GM12878 (cell line): Measurements from ENCODE around the gene NUP214. TPM values are rescaled to one million over a fixed set of nuclear protein-coding genes. Genes with fewer than 3 reads are reported as not detected.

Source experiments
- ATAC-seq: fragments of 200-7000 bp; cut with Tn5 transposase; 3 replicates; pipeline ENCODE4 v1.9.1; 2020; ENCODE audit warnings: mild to moderate bottlenecking, moderate library complexity
- BruUV-seq: library from RNA; stranded (reverse); fragments of 400-500 nt; replicated peaks from 2 replicates; lab custom pipeline; 2021; lab: Mats Ljungman, UMichigan
- CTCF ChIA-PET: fragments of 300-600 bp; sonication (Branson Sonifier 250); formaldehyde crosslinking; extraction: SDS; loops from one replicate; lab custom pipeline; 2021; ENCODE audit warnings: inconsistent platforms; lab: Yijun Ruan, JAX
- POLR2A ChIA-PET: fragments of 350-600 bp; formaldehyde crosslinking; extraction: SDS; loops from one replicate; lab custom pipeline; 2021; ENCODE audit warnings: inconsistent platforms; lab: Charles Lee
- RAD21 ChIA-PET: fragments of 300-600 bp; sonication (Branson Sonifier 250); formaldehyde crosslinking; loops from one replicate; lab custom pipeline; 2023; ENCODE audit warnings: antibody characterized with exemption; ENCODE audit not compliant: unreplicated experiment; lab: Charles Lee
- SMC1A ChIA-PET: fragments of 300-600 bp; sonication (Branson Sonifier 250); formaldehyde crosslinking; loops from one replicate; lab custom pipeline; 2023; ENCODE audit not compliant: unreplicated experiment, uncharacterized antibody; lab: Charles Lee
- DNase-seq: peaks from one replicate; pipeline ENCODE4 v3.0.0-alpha.2; 2011; ENCODE audit warnings: low read depth, low spot score
- FAIRE-seq: peaks from 3 replicates; lab custom pipeline; 2011; peaks lifted over from hg19 to GRCh38; lab: Jason Lieb, UNC
- H2AFZ ChIP-seq: 2 replicates; pipeline ENCODE4 v1.6.0; 2011; ENCODE audit warnings: low read depth, low read length, control low read depth; ENCODE audit not compliant: control insufficient read depth
- H3K27ac ChIP-seq: 2 replicates; pipeline ENCODE4 v1.5.1; 2011; ENCODE audit warnings: control low read depth; ENCODE audit not compliant: control insufficient read depth, insufficient read depth
- H3K27me3 ChIP-seq, 2 experiments: replicated peaks in 1 of 2; 2 replicates each; pipeline versions ENCODE4 v1.6.0 to v1.6.1; 2011; ENCODE audit warnings: low read length in 1 of 2; ENCODE audit not compliant: control insufficient read depth in 2 of 2, insufficient read depth in 2 of 2
- H3K36me3 ChIP-seq, 2 experiments: 2 replicates each; pipeline ENCODE4 v1.5.1; 2011; ENCODE audit warnings: low read length in 1 of 2; ENCODE audit not compliant: control insufficient read depth in 2 of 2, insufficient read depth in 2 of 2
- H3K4me1 ChIP-seq: 2 replicates; pipeline ENCODE4 v1.6.1; 2011; ENCODE audit warnings: mild to moderate bottlenecking, low read length, moderate library complexity, mixed read lengths; ENCODE audit not compliant: control insufficient read depth, insufficient read depth
- H3K4me2 ChIP-seq: 2 replicates; pipeline ENCODE4 v1.6.0; 2011; ENCODE audit warnings: control low read depth; ENCODE audit not compliant: control insufficient read depth, insufficient read depth
- H3K4me3 ChIP-seq: fragments of 200-600 bp; sonication (generic); 2 replicates; pipeline ENCODE4 v1.5.1; 2016
- H3K79me2 ChIP-seq: 2 replicates; pipeline ENCODE4 v1.6.0; 2011; ENCODE audit warnings: low read length; ENCODE audit not compliant: control insufficient read depth, insufficient read depth
- H3K9ac ChIP-seq: 2 replicates; pipeline ENCODE4 v1.8.0; 2011; ENCODE audit warnings: low read length, control low read depth, mixed read lengths; ENCODE audit not compliant: control insufficient read depth, insufficient read depth
- H3K9me3 ChIP-seq: replicated peaks from 3 replicates; pipeline ENCODE4 v1.5.1; 2011; ENCODE audit warnings: mild to moderate bottlenecking, low read length; ENCODE audit not compliant: control insufficient read depth, insufficient read depth
- H4K20me1 ChIP-seq: 2 replicates; pipeline ENCODE4 v1.6.0; 2011; ENCODE audit not compliant: control insufficient read depth, insufficient read depth
- HDAC2 ChIP-seq: fragments of 200-600 bp; sonication (generic); IDR thresholded peaks from 2 replicates; pipeline ENCODE4 v1.6.1; 2017
- HDAC6 ChIP-seq: fragments of 200-600 bp; sonication (generic); IDR thresholded peaks from one replicate; pipeline ENCODE4 v1.8.0; 2017; ENCODE audit warnings: antibody characterized with exemption; ENCODE audit not compliant: unreplicated experiment
- IRF5 ChIP-seq: fragments of 450-650 bp; IDR thresholded peaks from 2 replicates; pipeline ENCODE4 v1.6.1; 2017; ENCODE audit warnings: borderline replicate concordance
- MEF2A ChIP-seq: IDR thresholded peaks from 2 replicates; pipeline ENCODE4 v1.6.1; 2011; ENCODE audit warnings: low read depth, mild to moderate bottlenecking, low read length, moderate library complexity; ENCODE audit not compliant: insufficient read depth
- NFYB ChIP-seq: IDR thresholded peaks from 2 replicates; pipeline ENCODE4 v1.6.1; 2011; ENCODE audit warnings: low read depth, mild to moderate bottlenecking, low read length, improper control_type of control experiment, moderate library complexity; ENCODE audit not compliant: insufficient read depth
- NR2F1 ChIP-seq: fragments of 450-650 bp; conservative IDR thresholded peaks from 2 replicates; pipeline ENCODE4 v1.6.1; 2017; ENCODE audit warnings: mild to moderate bottlenecking
- YBX1 ChIP-seq: fragments of 450-650 bp; IDR thresholded peaks from 2 replicates; pipeline ENCODE4 v1.6.1; 2016; ENCODE audit warnings: antibody characterized with exemption
- WGBS: methylation state at CpG from one replicate; pipeline ENCODE4 v1.1.6; 2016; ENCODE audit warnings: low lambda C conversion rate; ENCODE audit not compliant: insufficient replicate concordance, insufficient coverage; ENCODE audit errors: missing lambda C conversion rate; 5-methylcytosine and 5-hydroxymethylcytosine counted together
- in situ Hi-C: fragments of 300-500 bp; cut with MboI; formaldehyde crosslinking; loops from 9 replicates; pipeline ENCODE4 v1.14.3; 2018; ENCODE audit warnings: mixed read lengths
- intact Hi-C: fragments of 100-400 bp; cut with micrococcal nuclease; formaldehyde crosslinking; loops from one replicate; pipeline ENCODE4 v1.14.2; 2022; ENCODE audit not compliant: unreplicated experiment
- polyA plus RNA-seq, 11 experiments: library from polyadenylated mRNA; depleted of rRNA in 4 of 11; unstranded in 6 of 11; stranded (reverse) in 5 of 11; fragments of >200 nt; fragmentation: Nextera tagmentation in 4 of 11; fragmentation: Illumina TruSeq in 1 of 11; extraction: Ambion mirVana in 4 of 11; extraction: Trizol in 1 of 11; gene quantifications; 1 replicate in 1 of 11; 2 replicates in 10 of 11; pipeline versions ENCODE4 v1.2.1 to v1.2.3, GENCODE V29; 2011 to 2016; ENCODE audit warnings: inconsistent platforms in 2 of 11, missing spikeins in 2 of 11, low read depth in 1 of 11
- total RNA-seq, 4 experiments: library from RNA; depleted of rRNA in 3 of 4; stranded (reverse); fragments of >200 nt in 3 of 4; fragmentation: Illumina TruSeq in 1 of 4; extraction: Trizol in 1 of 4; gene quantifications; 2 replicates each; pipeline versions ENCODE4 v1.2.1 to v1.2.3, GENCODE V29; 2013 to 2021
- TF ChIP-seq, protein P1 (sequence below): IDR thresholded peaks from 2 replicates; pipeline ENCODE4 v1.6.1; 2012; ENCODE audit warnings: low read depth, low read length, improper control_type of control experiment
- TF ChIP-seq, protein P2 (sequence below): fragments of 450-650 bp; IDR thresholded peaks from 2 replicates; pipeline ENCODE4 v1.6.1; 2018; ENCODE audit warnings: borderline replicate concordance, mild to moderate bottlenecking; ENCODE audit not compliant: partially characterized antibody

NUP214 gene
- total and polyA plus RNA-seq, 10 of the 15 experiments (the other 5 are each of a cell fraction or from before 2014, with no cell fraction given), result 11.7 to 53.8 (median 17.6) TPM

GRCh38 chr9:131119600-131119999 is 5.8 kb upstream of the NUP214 start:
- no peak overlapping the region for H3K27ac ChIP-seq
- no peaks in the 10 kb centered on the region for H3K4me1 ChIP-seq
- no peak for ATAC-seq
- H4K20me1 ChIP-seq, result no peaks in the 10 kb centered on the region
- in situ Hi-C loops, result no loop called here
- no peak overlapping the region for H3K4me3 ChIP-seq
- ChIA-PET SMC1A (no interaction called here), RAD21 (no interaction called here), POLR2A (interaction anchor here (0.7 kb wide), 1 partner anchor 133 kb away, joined by 5 read pairs; no protein-coding TSS in a partner anchor), CTCF (no interaction called here)
- intact Hi-C loops, result no loop called here
- no peaks in the 10 kb centered on the region for H3K9me3 ChIP-seq
- DNase-seq, result no peak
- H3K9ac ChIP-seq, result no peak overlapping the region
- H2AFZ ChIP-seq, result no peak overlapping the region
- no peak for FAIRE-seq
- H3K27me3 ChIP-seq, result peaks cover 0 to 6% of the 10 kb centered on the region in 2 experiments; a peak in 2 of 4 replicates
- 38% methylated on average over 8 of the region's 8 CpGs for WGBS
- TF ChIP-seq NFYB, result no peak
- TF ChIP-seq, protein P1, sequence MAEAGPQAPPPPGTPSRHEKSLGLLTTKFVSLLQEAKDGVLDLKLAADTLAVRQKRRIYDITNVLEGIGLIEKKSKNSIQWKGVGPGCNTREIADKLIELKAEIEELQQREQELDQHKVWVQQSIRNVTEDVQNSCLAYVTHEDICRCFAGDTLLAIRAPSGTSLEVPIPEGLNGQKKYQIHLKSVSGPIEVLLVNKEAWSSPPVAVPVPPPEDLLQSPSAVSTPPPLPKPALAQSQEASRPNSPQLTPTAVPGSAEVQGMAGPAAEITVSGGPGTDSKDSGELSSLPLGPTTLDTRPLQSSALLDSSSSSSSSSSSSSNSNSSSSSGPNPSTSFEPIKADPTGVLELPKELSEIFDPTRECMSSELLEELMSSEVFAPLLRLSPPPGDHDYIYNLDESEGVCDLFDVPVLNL, result no peak
- no peak for TF ChIP-seq NR2F1
- no peaks in the 10 kb centered on the region for H3K79me2 ChIP-seq
- no peak overlapping the region for H3K4me2 ChIP-seq
- no TSS peak for BruUV-seq
- H3K36me3 ChIP-seq, result no peaks in the 10 kb centered on the region

DNA sequence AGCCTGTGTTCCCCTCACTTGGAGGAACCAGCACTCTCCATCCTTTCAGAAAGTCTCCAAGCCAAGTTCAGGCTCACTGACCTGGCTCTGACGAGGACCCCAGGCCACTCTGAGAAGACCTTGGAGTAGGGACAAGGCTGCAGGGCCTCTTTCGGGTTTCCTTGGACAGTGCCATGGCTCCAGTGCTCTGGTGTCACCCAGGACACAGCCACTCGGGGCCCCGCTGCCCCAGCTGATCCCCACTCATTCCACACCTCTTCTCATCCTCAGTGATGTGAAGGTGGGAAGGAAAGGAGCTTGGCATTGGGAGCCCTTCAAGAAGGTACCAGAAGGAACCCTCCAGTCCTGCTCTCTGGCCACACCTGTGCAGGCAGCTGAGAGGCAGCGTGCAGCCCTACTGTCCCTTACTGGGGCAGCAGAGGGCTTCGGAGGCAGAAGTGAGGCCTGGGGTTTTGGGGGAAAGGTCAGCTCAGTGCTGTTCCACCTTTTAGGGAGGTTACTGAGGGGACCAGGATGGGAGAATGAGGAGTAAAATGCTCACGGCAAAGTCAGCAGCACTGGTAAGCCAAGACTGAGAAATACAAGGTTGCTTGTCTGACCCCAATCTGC is 4.7 kb upstream of the NUP214 start:
- ChIA-PET SMC1A (no interaction called here), POLR2A (no interaction called here), RAD21 (interaction anchor here (0.5 kb wide), 1 partner anchor 129 kb away, joined by 3 read pairs; no protein-coding TSS in a partner anchor), CTCF (no interaction called here)
- no peaks in the 10 kb centered on the region for H3K9me3 ChIP-seq
- no peaks in the 10 kb centered on the region for H3K36me3 ChIP-seq
- no peaks in the 10 kb centered on the region for H3K4me1 ChIP-seq
- in situ Hi-C loops (no loop called here), intact Hi-C loops (no loop called here)
- BruUV-seq, result no TSS peak
- H3K79me2 ChIP-seq, result peaks cover 7% of the 10 kb centered on the region
- H3K4me3 ChIP-seq, result no peak overlapping the region
- 62% methylated on average over 7 of the region's 7 CpGs for WGBS
- DNase-seq (no peak), ATAC-seq (no peak), FAIRE-seq (no peak)
- H2AFZ ChIP-seq, result no peak overlapping the region
- H3K27me3 ChIP-seq, result peaks cover 0 to 6% of the 10 kb centered on the region in 2 experiments; a peak in 2 of 4 replicates
- no peak overlapping the region for H3K9ac ChIP-seq
- H3K4me2 ChIP-seq, result no peak overlapping the region
- H4K20me1 ChIP-seq, result no peaks in the 10 kb centered on the region
- no peak overlapping the region for H3K27ac ChIP-seq
- TF ChIP-seq HDAC2 (no peak), YBX1 (no peak), IRF5 (no peak), HDAC6 (no peak), MEF2A (no peak)
- TF ChIP-seq, protein P2, sequence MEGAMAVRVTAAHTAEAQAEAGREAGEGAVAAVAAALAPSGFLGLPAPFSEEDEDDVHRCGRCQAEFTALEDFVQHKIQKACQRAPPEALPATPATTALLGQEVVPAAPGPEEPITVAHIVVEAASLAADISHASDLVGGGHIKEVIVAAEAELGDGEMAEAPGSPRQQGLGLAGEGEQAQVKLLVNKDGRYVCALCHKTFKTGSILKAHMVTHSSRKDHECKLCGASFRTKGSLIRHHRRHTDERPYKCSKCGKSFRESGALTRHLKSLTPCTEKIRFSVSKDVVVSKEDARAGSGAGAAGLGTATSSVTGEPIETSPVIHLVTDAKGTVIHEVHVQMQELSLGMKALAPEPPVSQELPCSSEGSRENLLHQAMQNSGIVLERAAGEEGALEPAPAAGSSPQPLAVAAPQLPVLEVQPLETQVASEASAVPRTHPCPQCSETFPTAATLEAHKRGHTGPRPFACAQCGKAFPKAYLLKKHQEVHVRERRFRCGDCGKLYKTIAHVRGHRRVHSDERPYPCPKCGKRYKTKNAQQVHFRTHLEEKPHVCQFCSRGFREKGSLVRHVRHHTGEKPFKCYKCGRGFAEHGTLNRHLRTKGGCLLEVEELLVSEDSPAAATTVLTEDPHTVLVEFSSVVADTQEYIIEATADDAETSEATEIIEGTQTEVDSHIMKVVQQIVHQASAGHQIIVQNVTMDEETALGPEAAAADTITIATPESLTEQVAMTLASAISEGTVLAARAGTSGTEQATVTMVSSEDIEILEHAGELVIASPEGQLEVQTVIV, result no peak
